ENCODE results near the gene EPHB3. TPM values are rescaled to one million over a fixed set of nuclear protein-coding genes. Genes with fewer than 3 reads are reported as not detected.

The EPHB3 gene
- 0.05 and 0.20 TPM in 2 replicates for polyA plus RNA-seq

GRCh38 chr3:184561061-184561912, at the start of gene EPHB3:
TSS of gene EPHB3 (plus strand) at chr3:184561785. CDS start at chr3:184562236, 451 bp downstream.

Other genes with a start within 250 kb of the EPHB3 start
- 47.4 and 73.4 TPM in 2 replicates for gene EIF4G1, start 247.2 kb upstream of the EPHB3 start, polyA plus RNA-seq
- 3.1 and 10.4 TPM in 2 replicates for gene FAM131A, start 224.2 kb upstream of the EPHB3 start, polyA plus RNA-seq
- gene CLCN2, start 200.2 kb upstream of the EPHB3 start, polyA plus RNA-seq: 0.71 and 2.6 TPM in 2 replicates
- gene POLR2H, start 200.1 kb upstream of the EPHB3 start, polyA plus RNA-seq: 49.1 and 108 TPM in 2 replicates
- 1.4 TPM in 1 of 2 replicates, not detected in the other for gene THPO, start 183.6 kb upstream of the EPHB3 start, polyA plus RNA-seq
- gene CHRD, start 181.7 kb upstream of the EPHB3 start, polyA plus RNA-seq: 0.69 TPM in 1 of 2 replicates, not detected in the other
- 15.5 and 19.5 TPM in 2 replicates for gene MAGEF1, start 150.3 kb downstream of the EPHB3 start, polyA plus RNA-seq

Measured in Purkinje cell (primary cell).